ENCODE data around the gene KCNJ6.

DNA sequence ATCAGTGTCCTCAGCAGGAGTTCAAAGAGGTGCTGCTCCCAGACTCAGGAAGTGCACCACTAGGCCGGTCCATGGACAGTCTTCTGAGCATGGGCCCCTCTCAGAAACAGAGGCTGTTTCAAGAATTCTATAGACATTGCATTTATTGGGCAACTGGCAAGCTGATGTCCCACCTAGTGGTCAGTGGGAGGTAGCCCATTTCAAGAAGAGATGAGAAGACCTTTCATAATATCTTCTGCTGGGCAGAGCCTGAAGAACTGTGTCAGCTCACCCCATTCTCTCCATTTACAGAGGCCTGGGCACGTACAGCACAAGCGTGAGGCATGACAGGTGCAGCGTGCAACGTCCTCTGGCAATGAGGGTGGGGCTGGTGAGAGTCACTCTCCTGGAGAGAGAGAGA is 333.7 kb downstream of the KCNJ6 start:
- TF ChIP-seq, protein P1, sequence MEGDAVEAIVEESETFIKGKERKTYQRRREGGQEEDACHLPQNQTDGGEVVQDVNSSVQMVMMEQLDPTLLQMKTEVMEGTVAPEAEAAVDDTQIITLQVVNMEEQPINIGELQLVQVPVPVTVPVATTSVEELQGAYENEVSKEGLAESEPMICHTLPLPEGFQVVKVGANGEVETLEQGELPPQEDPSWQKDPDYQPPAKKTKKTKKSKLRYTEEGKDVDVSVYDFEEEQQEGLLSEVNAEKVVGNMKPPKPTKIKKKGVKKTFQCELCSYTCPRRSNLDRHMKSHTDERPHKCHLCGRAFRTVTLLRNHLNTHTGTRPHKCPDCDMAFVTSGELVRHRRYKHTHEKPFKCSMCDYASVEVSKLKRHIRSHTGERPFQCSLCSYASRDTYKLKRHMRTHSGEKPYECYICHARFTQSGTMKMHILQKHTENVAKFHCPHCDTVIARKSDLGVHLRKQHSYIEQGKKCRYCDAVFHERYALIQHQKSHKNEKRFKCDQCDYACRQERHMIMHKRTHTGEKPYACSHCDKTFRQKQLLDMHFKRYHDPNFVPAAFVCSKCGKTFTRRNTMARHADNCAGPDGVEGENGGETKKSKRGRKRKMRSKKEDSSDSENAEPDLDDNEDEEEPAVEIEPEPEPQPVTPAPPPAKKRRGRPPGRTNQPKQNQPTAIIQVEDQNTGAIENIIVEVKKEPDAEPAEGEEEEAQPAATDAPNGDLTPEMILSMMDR (IDR thresholded peaks at IDR 0.05; ENCODE audit: poor library complexity), result peak; percentile 50
- TF ChIP-seq EZH2phosphoT487 (IDR thresholded peaks at IDR 0.05; ENCODE audit: low read depth, severe bottlenecking, unreplicated experiment) (no peak), EZH2 (IDR thresholded peaks at IDR 0.05; ENCODE audit: borderline replicate concordance) (no peak)

All from hepatocyte (in vitro differentiated cells).